ENCODE measurements around the gene GAPDHS. TPM values are rescaled to one million over a fixed set of nuclear protein-coding genes. Genes with fewer than 3 reads are reported as not detected.

The GAPDHS gene
- not detected in 2 replicates for total RNA-seq (2014; rRNA removed; shearing (Covaris generic))

GRCh38 chr19:35533201-35533821 lies at the start of gene GAPDHS:
GAPDHS (plus strand) TSS chr19:35533456; CDS start chr19:35533528, 72 bp downstream.
- DNase-seq (ENCODE audit: low spot score), result no peak

- DNase-seq (ENCODE audit: low spot score), result no peak
These were observed 48.8 kb upstream of the GAPDHS start for GRCh38 chr19:35484252-35485036.

GRCh38 chr19:35486268-35486708 lies 47.0 kb upstream of the GAPDHS start:
- no peak for DNase-seq (ENCODE audit: low spot score)

- DNase-seq (ENCODE audit: low spot score), result no peak
These were observed 45.5 kb upstream of the GAPDHS start for GRCh38 chr19:35487656-35488182.

- no peak for DNase-seq (ENCODE audit: low spot score)
These were observed 44.6 kb upstream of the GAPDHS start for GRCh38 chr19:35488677-35489076.

- no peak for DNase-seq (ENCODE audit: low spot score)
These were observed 42.9 kb upstream of the GAPDHS start, which contains the start of gene KRTDAP for GRCh38 chr19:35490364-35490763. KRTDAP (minus strand) TSS chr19:35490464; CDS start chr19:35490442, 22 bp downstream.

- no peak for DNase-seq (ENCODE audit: low spot score)
These were observed 41.4 kb upstream of the GAPDHS start for GRCh38 chr19:35491836-35492360.

- no peak for DNase-seq (ENCODE audit: low spot score)
These were observed 39.3 kb upstream of the GAPDHS start for GRCh38 chr19:35493971-35494370.

- DNase-seq (ENCODE audit: low spot score), result peak; percentile 66
These were observed 37.9 kb upstream of the GAPDHS start for GRCh38 chr19:35495107-35496064.

GRCh38 chr19:35497406-35497805 lies 35.9 kb upstream of the GAPDHS start:
- DNase-seq (ENCODE audit: low spot score), result no peak

GRCh38 chr19:35498220-35498619 lies 35.0 kb upstream of the GAPDHS start:
- DNase-seq (ENCODE audit: low spot score), result no peak

GRCh38 chr19:35498984-35499527 lies 34.2 kb upstream of the GAPDHS start:
- no peak for DNase-seq (ENCODE audit: low spot score)

GRCh38 chr19:35500611-35501010 lies 32.6 kb upstream of the GAPDHS start:
- no peak for DNase-seq (ENCODE audit: low spot score)

GRCh38 chr19:35501684-35502083 lies 31.6 kb upstream of the GAPDHS start:
- no peak for DNase-seq (ENCODE audit: low spot score)

GRCh38 chr19:35502751-35503150 lies 30.5 kb upstream of the GAPDHS start:
- no peak for DNase-seq (ENCODE audit: low spot score)

- DNase-seq (ENCODE audit: low spot score), result no peak
These were observed 27.2 kb upstream of the GAPDHS start for GRCh38 chr19:35506011-35506410.

GRCh38 chr19:35507561-35507960 lies 25.7 kb upstream of the GAPDHS start:
- DNase-seq (ENCODE audit: low spot score), result no peak

- no peak for DNase-seq (ENCODE audit: low spot score)
These were observed 25.1 kb upstream of the GAPDHS start for GRCh38 chr19:35508129-35508528.

GRCh38 chr19:35509018-35509652 lies 24.1 kb upstream of the GAPDHS start:
- peak; percentile 61 for DNase-seq (ENCODE audit: low spot score)

- DNase-seq (ENCODE audit: low spot score), result peak; percentile 93
These were observed 23.2 kb upstream of the GAPDHS start for GRCh38 chr19:35509861-35510625.
